OCI-LY7 (cell line): ENCODE measurements around the gene BAIAP2. TPM values are rescaled to one million over a fixed set of nuclear protein-coding genes. Genes with fewer than 3 reads are reported as not detected.

Experiments
- BruUV-seq: library from RNA; stranded (reverse); fragments of 400-500 nt; replicated peaks from 2 replicates; lab custom pipeline; 2021; lab: Mats Ljungman, UMichigan
- CTCF ChIA-PET: fragments of 300-600 bp; sonication (Branson Sonifier 250); formaldehyde crosslinking; loops from one replicate; lab custom pipeline; 2022; ENCODE audit warnings: antibody characterized with exemption; ENCODE audit not compliant: unreplicated experiment; lab: Charles Lee
- POLR2A ChIA-PET: fragments of 300-600 bp; sonication (Branson Sonifier 250); formaldehyde crosslinking; loops from one replicate; lab custom pipeline; 2022; ENCODE audit warnings: antibody characterized with exemption; lab: Charles Lee
- DNase-seq: peaks from one replicate; pipeline ENCODE4 v3.0.0-alpha.2; 2015; ENCODE audit warnings: low spot score
- H2AFZ ChIP-seq: fragments of 200-600 bp; sonication (generic), shearing (Covaris generic); 2 replicates; pipeline ENCODE4 v1.6.1; 2014; ENCODE audit warnings: mild to moderate bottlenecking, antibody characterized with exemption, low read length, moderate library complexity
- H3K27ac ChIP-seq: fragments of 200-600 bp; sonication (generic); 2 replicates; pipeline ENCODE4 v1.5.1; 2014; ENCODE audit warnings: mixed run types, low read depth, mild to moderate bottlenecking, moderate library complexity, low read length, inconsistent platforms; ENCODE audit not compliant: poor library complexity, severe bottlenecking
- H3K36me3 ChIP-seq: fragments of 200-600 bp; sonication (generic); 2 replicates; pipeline ENCODE4 v1.6.1; 2014; ENCODE audit warnings: mild to moderate bottlenecking, antibody characterized with exemption, low read length, moderate library complexity, mixed read lengths; ENCODE audit not compliant: insufficient read depth
- H3K4me1 ChIP-seq: fragments of 200-600 bp; sonication (generic); 2 replicates; pipeline ENCODE4 v1.5.1; 2014; ENCODE audit warnings: mild to moderate bottlenecking, low read length; ENCODE audit not compliant: insufficient read depth, poor library complexity, severe bottlenecking
- H3K4me2 ChIP-seq: fragments of 200-600 bp; sonication (generic); 2 replicates; pipeline ENCODE4 v1.6.1; 2014; ENCODE audit warnings: mild to moderate bottlenecking, low read length
- H3K4me3 ChIP-seq: fragments of 200-600 bp; sonication (generic); 2 replicates; pipeline ENCODE4 v1.5.1; 2014; ENCODE audit warnings: mild to moderate bottlenecking, low read depth, low read length; ENCODE audit not compliant: poor library complexity, severe bottlenecking
- H3K79me2 ChIP-seq: fragments of 200-600 bp; sonication (generic); 2 replicates; pipeline ENCODE4 v1.6.1; 2016; ENCODE audit warnings: low read depth, mild to moderate bottlenecking, low read length, moderate library complexity, mixed read lengths; ENCODE audit not compliant: insufficient read depth
- H3K9me2 ChIP-seq: fragments of 200-600 bp; sonication (generic); 2 replicates; pipeline ENCODE4 v1.6.1; 2016; ENCODE audit warnings: mild to moderate bottlenecking, low read length, mixed read lengths; ENCODE audit not compliant: insufficient read depth
- H3K9me3 ChIP-seq: fragments of 200-600 bp; sonication (generic); 2 replicates; pipeline ENCODE4 v1.6.1; 2014; ENCODE audit warnings: mild to moderate bottlenecking, mixed run types, low read length, mixed read lengths
- H4K20me1 ChIP-seq: fragments of 200-600 bp; sonication (generic); 2 replicates; pipeline ENCODE4 v1.6.1; 2014; ENCODE audit warnings: mild to moderate bottlenecking, antibody characterized with exemption, low read length, moderate library complexity, mixed read lengths; ENCODE audit not compliant: insufficient read depth
- EZH2phosphoT487 ChIP-seq: fragments of 200-600 bp; sonication (generic); IDR thresholded peaks from 2 replicates; pipeline ENCODE4 v1.6.1; 2018; ENCODE audit warnings: low read depth, borderline replicate concordance, mild to moderate bottlenecking, mixed run types, antibody characterized with exemption, low read length, moderate library complexity, mixed read lengths
- intact Hi-C: fragments of 100-400 bp; cut with micrococcal nuclease; formaldehyde crosslinking; loops from one replicate; pipeline ENCODE4 v1.10.0; 2022; ENCODE audit not compliant: unreplicated experiment
- total RNA-seq, 2 experiments: library from RNA; depleted of rRNA in 1 of 2; stranded (reverse); fragments of >200 nt in 1 of 2; shearing (Covaris generic) in 1 of 2; gene quantifications; 2 replicates each; pipeline ENCODE4 v1.2.3, GENCODE V29; 2014 to 2022
- TF ChIP-seq, protein P1 (sequence below): fragments of 200-600 bp; sonication (generic); conservative IDR thresholded peaks from 2 replicates; pipeline ENCODE4 v1.5.1; 2014; ENCODE audit warnings: mild to moderate bottlenecking, antibody characterized with exemption, low read length, moderate library complexity, mixed read lengths

BAIAP2 gene
- total RNA-seq, 2 experiments from 2014 or later, result 2.1 to 2.3 TPM

DNA sequence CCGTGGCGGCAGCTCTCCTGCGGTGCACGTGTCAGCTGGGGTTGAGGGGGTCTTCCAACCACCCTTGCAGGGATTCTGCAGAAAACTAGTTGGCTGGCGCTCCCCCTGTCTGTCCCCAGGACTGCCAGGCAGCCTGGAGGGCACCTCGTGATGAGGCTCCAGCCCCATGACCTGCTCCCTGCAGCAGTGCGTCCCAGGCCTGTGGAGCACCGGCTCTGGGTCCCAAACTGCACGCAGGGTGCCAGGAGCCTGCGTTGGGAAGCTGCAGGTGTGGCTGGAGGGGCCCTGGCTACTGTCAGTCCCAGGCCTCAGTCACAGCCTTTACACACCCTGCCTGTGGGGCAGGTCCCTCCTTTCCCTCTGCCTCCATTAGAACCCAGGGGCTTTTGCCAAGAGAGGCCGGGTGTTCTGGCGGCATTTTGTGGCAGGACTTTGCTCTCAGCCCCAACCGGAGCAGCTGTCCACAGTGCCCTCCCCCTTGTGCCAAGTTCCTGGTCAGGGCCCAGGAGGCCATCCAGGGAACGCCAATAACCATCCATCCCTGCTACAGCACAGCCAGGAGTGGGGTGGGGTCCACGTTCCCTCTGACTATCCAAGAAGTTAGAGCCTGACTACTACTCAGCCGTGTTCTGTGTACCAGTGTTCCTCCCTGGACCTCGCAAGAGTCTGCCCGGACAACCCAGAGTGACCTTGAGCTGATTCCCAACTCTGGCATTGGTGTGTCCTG lies 34.2 kb upstream of the BAIAP2 start:
- Histone ChIP-seq H3K79me2 (no peaks in the 10 kb centered on the region), H3K27ac (no peak overlapping the region), H4K20me1 (no peaks in the 10 kb centered on the region), H3K36me3 (no peaks in the 10 kb centered on the region), H3K9me3 (no peaks in the 10 kb centered on the region), H2AFZ (no peak overlapping the region), H3K9me2 (no peaks in the 10 kb centered on the region), H3K4me3 (no peak overlapping the region), H3K4me1 (no peaks in the 10 kb centered on the region), H3K4me2 (no peak overlapping the region)
- intact Hi-C loops, result no loop called here
- CTCF ChIA-PET, result no interaction called here
- no TSS peak for BruUV-seq
- TF ChIP-seq, protein P1, sequence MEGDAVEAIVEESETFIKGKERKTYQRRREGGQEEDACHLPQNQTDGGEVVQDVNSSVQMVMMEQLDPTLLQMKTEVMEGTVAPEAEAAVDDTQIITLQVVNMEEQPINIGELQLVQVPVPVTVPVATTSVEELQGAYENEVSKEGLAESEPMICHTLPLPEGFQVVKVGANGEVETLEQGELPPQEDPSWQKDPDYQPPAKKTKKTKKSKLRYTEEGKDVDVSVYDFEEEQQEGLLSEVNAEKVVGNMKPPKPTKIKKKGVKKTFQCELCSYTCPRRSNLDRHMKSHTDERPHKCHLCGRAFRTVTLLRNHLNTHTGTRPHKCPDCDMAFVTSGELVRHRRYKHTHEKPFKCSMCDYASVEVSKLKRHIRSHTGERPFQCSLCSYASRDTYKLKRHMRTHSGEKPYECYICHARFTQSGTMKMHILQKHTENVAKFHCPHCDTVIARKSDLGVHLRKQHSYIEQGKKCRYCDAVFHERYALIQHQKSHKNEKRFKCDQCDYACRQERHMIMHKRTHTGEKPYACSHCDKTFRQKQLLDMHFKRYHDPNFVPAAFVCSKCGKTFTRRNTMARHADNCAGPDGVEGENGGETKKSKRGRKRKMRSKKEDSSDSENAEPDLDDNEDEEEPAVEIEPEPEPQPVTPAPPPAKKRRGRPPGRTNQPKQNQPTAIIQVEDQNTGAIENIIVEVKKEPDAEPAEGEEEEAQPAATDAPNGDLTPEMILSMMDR, result no peak
- TF ChIP-seq EZH2phosphoT487, result no peak
- DNase-seq, result no peak
- POLR2A ChIA-PET, result no interaction called here

DNA sequence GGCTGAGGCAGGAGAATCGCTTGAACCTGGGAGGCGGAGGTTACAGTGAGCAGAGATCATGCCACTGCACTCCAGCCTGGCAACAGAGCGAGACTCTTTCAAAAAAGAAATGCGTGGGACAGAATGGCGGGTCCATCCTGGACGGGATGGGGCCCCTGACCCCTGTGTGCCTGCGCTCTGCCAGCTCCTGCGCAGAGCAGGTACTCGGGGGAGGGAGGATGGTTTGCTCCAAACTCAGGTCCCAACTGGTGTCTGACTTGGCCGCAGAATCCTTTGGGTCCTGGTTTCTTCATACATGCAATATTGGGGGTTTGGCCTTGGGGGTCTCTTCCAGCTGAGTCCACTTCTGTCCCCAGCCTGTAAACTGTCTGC lies 33.0 kb upstream of the BAIAP2 start:
- TF ChIP-seq EZH2phosphoT487, result no peak
- TF ChIP-seq, protein P1, result no peak
- Histone ChIP-seq H3K36me3 (no peaks in the 10 kb centered on the region), H3K27ac (no peak overlapping the region), H3K9me3 (no peaks in the 10 kb centered on the region), H3K4me1 (no peaks in the 10 kb centered on the region), H2AFZ (no peak overlapping the region), H3K79me2 (no peaks in the 10 kb centered on the region), H3K4me3 (no peak overlapping the region), H4K20me1 (no peaks in the 10 kb centered on the region), H3K9me2 (no peaks in the 10 kb centered on the region), H3K4me2 (no peak overlapping the region)
- DNase-seq, result no peak
- POLR2A ChIA-PET, result interaction anchor here (0.7 kb wide), 1 partner anchor 424 kb away, joined by 3 read pairs; no protein-coding TSS in a partner anchor
- CTCF ChIA-PET, result no interaction called here
- BruUV-seq, result no TSS peak
- intact Hi-C loops, result no loop called here
